Measurements from ENCODE around the gene NLE1.
"Not testable (repeated sequence)": the region's sequence is repeated elsewhere in the genome, so short reads cannot be mapped to it uniquely, and the experiment has no call there.

The NLE1 gene

DNA sequence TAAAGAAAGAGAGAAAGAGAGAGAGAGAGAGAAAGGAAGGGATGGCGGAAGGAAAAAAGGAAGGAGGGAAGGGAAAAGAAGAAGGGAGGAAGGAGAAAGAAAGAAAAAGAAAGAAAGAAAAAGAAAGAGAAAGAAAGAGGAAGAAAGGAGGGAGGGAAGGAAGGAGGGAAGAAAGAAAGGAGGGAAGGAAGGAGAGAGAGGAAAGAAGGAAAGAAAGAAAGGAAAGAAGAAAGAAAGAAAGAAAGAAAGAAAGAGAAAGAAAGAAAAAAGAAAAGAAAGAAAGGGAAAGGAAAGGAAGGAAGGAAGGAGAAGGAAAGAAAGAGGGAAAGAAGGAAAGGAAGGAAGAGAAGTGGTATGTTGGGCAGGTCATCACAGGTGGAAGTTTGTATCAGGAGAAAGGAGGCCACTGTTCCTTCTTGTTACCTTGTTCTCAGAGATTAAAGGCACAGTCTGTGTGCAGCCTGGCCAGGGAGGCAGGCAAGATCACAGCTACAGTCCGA is 32.8 kb upstream of the NLE1 start:
- TF ChIP-seq CTCF (IDR thresholded peaks at IDR 0.05; ENCODE audit: unreplicated experiment in 3 of 3): no peak
- Mint-ChIP-seq H3K27me3 (ENCODE audit: low read depth) (no peaks in the 10 kb centered on the region), H3K4me3 (no peak overlapping the region)

GRCh38 chr17:35172321-35172720 is 30.2 kb upstream of the NLE1 start:
- H3K9me3 Mint-ChIP-seq; H3K27ac Mint-ChIP-seq; H3K4me3 Mint-ChIP-seq; H3K36me3 Mint-ChIP-seq (ENCODE audit: low read depth); H3K4me1 Mint-ChIP-seq; H3K27me3 Mint-ChIP-seq (ENCODE audit: low read depth): not testable (repeated sequence)

More for the DNA sequence above, 32.8 kb upstream of the NLE1 start:
- Mint-ChIP-seq H3K4me1 (no peaks in the 10 kb centered on the region), H3K9me3 (no peaks in the 10 kb centered on the region), H3K36me3 (ENCODE audit: low read depth) (no peaks in the 10 kb centered on the region), H3K27ac (no peak overlapping the region)

- H3K36me3 Mint-ChIP-seq (ENCODE audit: low read depth): no peaks in the 10 kb centered on the region
- H3K4me1 Mint-ChIP-seq: no peaks in the 10 kb centered on the region
- H3K27me3 Mint-ChIP-seq (ENCODE audit: low read depth): no peaks in the 10 kb centered on the region
- no peaks in the 10 kb centered on the region for H3K9me3 Mint-ChIP-seq
- TF ChIP-seq CTCF (IDR thresholded peaks at IDR 0.05; ENCODE audit: unreplicated experiment in 3 of 3): no peak
- H3K4me3 Mint-ChIP-seq: no peak overlapping the region
- no peak overlapping the region for H3K27ac Mint-ChIP-seq
Measured at GRCh38 chr17:35171834-35172233, 29.7 kb upstream of the NLE1 start.

DNA sequence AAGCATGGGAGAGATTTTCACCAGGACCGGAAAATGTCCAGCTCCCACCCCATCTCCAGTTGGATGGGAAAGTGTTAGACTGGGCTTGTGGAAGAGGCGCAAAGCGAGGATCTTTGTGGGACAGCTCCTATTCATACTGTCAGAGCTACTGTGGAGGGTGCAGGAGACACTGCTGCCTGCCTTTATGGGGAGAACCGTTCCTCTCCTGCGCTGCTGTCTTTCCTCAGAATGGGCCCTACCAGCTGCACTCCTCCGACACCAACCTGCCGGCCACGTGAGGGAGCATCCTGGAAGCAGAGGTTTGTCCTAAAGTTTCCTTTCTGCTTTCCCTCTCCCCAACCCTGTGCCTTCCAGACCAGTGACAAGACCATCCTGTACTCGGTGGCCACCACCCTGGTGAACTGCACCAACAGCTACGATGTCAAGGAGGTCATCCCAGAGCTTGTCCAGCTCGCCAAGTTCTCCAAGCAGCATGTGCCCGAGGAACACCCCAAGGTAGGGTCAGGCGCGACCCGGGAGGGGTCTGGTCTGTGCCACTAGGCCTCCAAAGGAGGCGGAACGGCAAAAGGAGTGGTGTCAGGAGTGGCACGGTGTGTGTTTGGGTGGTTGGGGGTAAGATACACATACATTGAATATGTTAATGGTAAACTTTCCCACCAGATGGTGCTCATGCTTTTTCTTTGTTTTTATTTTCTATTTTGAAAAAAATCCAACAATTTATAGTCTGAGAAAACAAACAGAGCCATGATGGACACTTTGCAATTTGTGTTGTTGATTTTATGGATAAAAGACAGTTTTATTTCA is 29.1 kb upstream of the NLE1 start:
- Mint-ChIP-seq H3K4me3 (no peak overlapping the region), H3K27ac (no peak overlapping the region), H3K27me3 (ENCODE audit: low read depth) (no peaks in the 10 kb centered on the region), H3K9me3 (no peaks in the 10 kb centered on the region), H3K4me1 (no peaks in the 10 kb centered on the region), H3K36me3 (ENCODE audit: low read depth) (no peaks in the 10 kb centered on the region)
- peak in 1 of 3 experiments; percentile 7 for TF ChIP-seq CTCF (IDR thresholded peaks at IDR 0.05; ENCODE audit: unreplicated experiment in 3 of 3)

DNA sequence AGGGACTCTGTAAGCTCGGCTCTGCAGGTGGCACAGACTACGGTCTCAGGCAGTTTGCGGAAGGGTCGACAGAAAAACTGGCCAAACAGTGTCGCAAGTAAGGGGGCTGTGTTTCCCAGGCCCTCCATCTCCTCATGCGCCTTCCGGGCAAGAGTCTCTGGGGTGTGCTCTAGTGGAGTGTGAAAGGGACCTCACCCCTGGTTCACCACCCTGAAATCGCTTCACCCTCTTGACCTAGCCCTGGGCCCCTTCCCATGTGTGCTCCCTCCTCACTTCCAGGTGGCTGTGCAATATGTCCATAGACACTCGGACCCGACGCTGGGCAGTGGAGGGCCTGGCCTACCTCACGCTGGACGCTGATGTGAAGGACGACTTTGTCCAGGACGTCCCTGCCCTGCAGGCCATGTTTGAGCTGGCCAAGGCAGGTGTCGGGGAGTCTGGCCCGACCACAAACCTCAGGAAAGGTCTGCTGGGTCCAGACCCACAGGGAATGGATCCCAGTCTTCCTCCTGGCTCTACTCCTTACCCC is 27.8 kb upstream of the NLE1 start:
- no peaks in the 10 kb centered on the region for H3K4me1 Mint-ChIP-seq
- H3K4me3 Mint-ChIP-seq: no peak overlapping the region
- no peaks in the 10 kb centered on the region for H3K27me3 Mint-ChIP-seq (ENCODE audit: low read depth)
- no peak overlapping the region for H3K27ac Mint-ChIP-seq
- no peaks in the 10 kb centered on the region for H3K9me3 Mint-ChIP-seq
- no peaks in the 10 kb centered on the region for H3K36me3 Mint-ChIP-seq (ENCODE audit: low read depth)
- no peak for TF ChIP-seq CTCF (IDR thresholded peaks at IDR 0.05; ENCODE audit: unreplicated experiment in 3 of 3)

GRCh38 chr17:35167666-35168065 is 25.6 kb upstream of the NLE1 start:
- H3K4me3 Mint-ChIP-seq: no peak overlapping the region
- H3K4me1 Mint-ChIP-seq: no peaks in the 10 kb centered on the region
- no peaks in the 10 kb centered on the region for H3K9me3 Mint-ChIP-seq
- peaks cover 4% of the 10 kb centered on the region for H3K27me3 Mint-ChIP-seq (ENCODE audit: low read depth)
- H3K27ac Mint-ChIP-seq: no peak overlapping the region
- no peak for TF ChIP-seq CTCF (IDR thresholded peaks at IDR 0.05; ENCODE audit: unreplicated experiment in 3 of 3)
- H3K36me3 Mint-ChIP-seq (ENCODE audit: low read depth): no peaks in the 10 kb centered on the region

Measured in nephron (organoid).